Measurements from ENCODE around the gene SLC35F6.
"Not testable (repeated sequence)": the region's sequence is repeated elsewhere in the genome, so short reads cannot be mapped to it uniquely, and the experiment has no call there.

The SLC35F6 gene

GRCh38 chr2:26731714-26732113, 32.4 kb upstream of the SLC35F6 start:
- DNase-seq, result no peak

DNA sequence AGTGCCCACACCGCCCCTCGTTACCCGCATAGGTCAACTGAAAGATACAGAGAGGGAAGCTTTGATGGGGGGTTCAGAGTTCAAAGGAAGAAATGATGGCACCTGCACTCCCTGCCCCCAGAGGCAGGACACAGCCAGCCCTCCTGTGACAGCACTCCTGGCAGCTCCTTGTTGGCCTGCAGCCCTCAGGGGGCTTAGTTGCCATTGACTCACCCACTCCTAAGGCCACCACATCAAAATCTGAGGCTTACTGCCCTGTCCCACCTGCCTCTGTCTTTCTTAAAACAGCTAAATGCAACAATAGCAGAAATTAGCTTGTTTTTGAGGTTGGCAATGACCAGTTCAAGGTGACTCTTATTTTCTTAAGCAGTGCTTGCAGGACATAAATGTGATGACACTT, 31.6 kb upstream of the SLC35F6 start:
- DNase-seq, result no peak

- no peak for DNase-seq
Observed at GRCh38 chr2:26733413-26733812, 30.7 kb upstream of the SLC35F6 start.

- no peak for DNase-seq
Observed at GRCh38 chr2:26735097-26735496, 29.0 kb upstream of the SLC35F6 start.

- no peak for DNase-seq
Observed at GRCh38 chr2:26735883-26736588, 28.0 kb upstream of the SLC35F6 start.

DNA sequence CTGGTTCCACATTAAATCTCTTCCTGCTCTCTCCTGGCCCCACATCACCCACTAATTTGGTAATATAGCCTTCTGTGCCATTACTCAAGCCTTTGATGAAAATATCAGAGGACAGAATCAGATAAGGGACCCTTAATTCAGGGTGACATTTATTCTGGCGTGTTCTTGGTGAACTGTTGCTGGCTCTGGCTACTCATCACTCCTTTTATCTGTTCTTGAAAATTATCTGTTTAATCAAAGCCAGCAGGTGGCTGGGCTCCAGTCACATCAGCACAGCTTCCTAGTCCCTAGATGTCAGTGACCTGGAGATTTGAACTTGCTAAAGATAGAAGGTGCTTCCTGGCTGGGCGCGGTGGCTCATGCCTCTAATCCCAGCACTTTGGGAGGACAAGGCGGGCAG, 26.9 kb upstream of the SLC35F6 start:
- no peak for DNase-seq

GRCh38 chr2:26738481-26738880, 25.6 kb upstream of the SLC35F6 start:
- no peak for DNase-seq

GRCh38 chr2:26739514-26739913, 24.6 kb upstream of the SLC35F6 start:
- DNase-seq, result no peak

DNA sequence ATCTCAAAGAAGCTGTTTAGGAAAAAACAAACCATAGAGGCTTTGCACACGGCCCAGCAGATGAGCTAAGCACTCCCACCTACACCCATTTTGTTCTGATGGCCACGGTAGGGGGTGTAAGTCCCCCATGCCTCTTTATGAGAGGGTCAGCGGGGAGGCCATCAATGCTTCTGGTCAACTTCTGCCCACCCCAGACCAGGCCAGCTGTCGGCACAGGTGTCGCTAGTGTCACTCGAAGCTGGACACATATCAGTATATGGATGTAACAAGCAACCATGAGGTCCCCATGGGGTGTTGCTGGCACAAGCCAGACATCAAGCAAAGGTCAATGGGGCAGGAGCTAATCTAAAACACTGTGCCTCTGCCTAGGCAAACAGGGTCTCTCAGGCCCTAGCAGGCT, 23.7 kb upstream of the SLC35F6 start:
- no peak for DNase-seq

DNA sequence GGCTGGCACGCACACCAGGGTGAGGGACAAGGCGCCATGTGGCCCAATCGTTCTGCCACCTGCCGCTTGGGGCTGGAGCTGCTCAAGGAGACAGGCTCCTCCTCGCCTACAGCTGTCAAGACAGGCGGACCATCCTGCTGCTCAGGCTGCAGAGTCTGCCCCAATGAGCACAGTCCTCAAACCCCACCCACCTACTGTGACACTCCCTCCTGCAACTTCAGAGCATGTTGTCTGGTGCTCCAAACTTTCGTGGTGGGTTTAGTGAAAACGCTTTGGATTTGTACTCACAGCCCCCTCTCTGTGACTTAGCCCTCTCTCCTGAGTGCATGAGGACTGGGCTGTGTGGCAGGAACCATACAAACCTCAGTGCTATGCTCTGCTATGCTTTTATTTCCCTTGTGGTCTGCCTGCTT, 23.2 kb upstream of the SLC35F6 start:
- DNase-seq, result peak; percentile 73

DNA sequence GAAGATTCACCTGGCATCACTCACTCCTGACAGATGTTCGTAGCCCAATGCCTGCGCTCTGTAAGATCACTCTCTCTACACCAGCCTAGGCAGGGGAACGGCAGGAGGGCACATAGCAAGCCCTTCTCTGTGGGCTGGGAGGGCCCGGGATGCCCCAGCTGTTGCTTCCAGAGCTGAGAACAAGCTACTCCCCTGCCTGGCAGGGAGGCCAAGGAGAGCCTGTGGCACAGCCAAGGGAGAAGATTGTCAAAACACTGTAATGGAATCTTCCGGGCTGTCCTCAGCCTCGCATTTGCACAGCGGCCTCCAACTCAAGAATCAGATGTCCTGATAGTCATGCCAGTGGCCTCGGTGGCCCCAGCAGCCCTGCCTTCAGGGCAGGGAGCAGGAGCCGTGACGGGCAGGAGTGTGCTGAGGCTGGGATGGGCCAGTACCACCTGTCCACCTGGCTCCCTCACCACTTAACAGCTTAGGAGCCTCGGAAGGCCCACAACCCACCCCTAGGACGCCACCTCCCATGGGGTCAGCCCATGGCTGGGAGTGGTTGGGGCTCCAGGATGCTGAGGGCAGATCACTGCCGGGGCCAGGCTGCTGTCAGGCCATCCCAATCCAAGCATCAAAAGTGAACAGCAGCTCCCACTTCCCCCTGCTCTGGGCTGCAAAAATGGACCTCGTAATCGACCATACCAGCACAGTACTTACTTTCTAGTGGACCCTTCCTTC, 21.9 kb upstream of the SLC35F6 start:
- DNase-seq, result no peak

GRCh38 chr2:26743852-26744251, 20.2 kb upstream of the SLC35F6 start:
- no peak for DNase-seq

DNA sequence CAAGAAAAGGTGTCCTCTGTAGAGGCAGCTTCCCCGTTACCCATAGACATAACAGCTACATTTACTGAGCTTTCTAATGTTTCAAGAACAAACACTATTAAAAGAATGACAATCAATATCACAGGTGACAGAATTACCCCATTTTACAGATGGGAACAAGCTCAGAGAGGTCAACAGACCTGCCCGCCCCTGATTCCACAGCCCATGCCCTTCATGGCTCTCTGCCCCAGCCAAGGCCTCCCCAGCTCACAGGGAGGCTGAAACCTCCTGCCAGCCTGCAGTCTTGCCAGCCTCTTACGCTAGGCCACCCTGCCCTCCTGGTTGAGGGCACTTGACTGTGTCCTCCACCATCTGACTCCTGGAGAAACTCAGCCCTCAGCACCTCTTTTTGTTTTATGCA, 19.1 kb upstream of the SLC35F6 start:
- no peak for DNase-seq

DNA sequence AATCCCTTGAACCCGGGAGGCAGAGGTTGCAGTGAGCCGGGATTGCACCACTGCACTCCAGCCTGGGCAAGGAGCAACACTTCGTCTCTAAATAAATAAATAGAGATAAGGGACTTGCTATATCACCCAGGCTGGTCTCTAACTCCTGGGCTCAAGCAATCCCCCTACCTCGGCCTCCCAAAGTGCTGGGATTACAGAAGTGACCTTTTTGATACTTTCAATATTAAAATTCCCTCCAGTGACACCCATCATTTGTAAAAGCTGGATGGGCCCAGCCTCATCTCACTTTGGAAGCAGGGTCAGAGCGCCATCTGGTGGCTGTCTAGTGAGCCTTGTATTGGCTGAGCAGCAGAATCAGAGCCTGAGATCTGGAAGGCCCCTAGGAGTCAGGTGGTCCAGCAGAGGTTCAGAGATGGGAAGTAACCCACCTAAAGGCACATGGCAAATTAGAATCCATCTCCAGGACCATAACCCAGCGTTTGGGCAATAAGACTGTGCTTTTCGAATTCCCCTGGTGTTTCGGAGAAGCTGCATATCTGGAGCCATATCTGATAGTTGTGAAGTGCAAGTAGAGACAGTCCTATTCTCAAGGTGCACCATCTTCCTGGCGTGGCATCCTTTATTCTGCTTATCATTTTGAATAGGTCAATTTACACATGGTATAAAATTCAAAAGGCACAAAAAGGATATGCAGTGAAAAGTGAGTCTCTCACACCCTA, 18.3 kb upstream of the SLC35F6 start:
- DNase-seq, result peak; percentile 82

- no peak for DNase-seq
Observed at GRCh38 chr2:26746934-26747333, 17.1 kb upstream of the SLC35F6 start.

DNA sequence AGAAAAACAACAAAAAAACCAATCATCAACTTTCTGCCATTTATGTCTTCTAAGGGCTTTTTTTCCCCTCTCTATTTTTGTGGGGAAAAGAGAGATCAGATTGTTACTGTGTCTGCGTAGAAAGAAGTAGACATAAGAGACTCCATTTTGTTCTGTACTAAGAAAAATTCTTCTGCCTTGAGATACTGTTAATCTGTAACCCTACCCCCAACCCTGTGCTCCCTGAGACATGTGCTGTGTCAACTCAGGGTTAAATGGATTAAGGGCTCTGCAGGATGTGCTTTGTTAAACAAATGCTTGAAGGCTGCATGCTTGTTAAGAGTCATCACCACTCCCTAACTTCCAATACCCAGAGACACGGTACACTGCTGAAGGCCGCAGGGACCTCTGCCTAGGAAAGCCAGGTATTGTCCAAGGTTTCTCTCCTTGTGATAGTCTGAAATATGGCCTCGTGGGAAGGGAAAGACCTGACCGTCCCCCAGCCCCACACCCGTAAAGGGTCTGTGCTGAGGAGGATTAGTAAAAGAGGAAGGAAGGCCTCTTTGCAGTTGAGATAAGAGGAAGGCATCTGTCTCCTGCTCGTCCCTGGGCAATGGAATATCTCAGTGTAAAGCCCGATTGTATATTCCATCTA, 14.2 kb upstream of the SLC35F6 start:
- DNase-seq, result not testable (repeated sequence)

- DNase-seq, result not testable (repeated sequence)
Observed at GRCh38 chr2:26750467-26750866, 13.6 kb upstream of the SLC35F6 start.

DNA sequence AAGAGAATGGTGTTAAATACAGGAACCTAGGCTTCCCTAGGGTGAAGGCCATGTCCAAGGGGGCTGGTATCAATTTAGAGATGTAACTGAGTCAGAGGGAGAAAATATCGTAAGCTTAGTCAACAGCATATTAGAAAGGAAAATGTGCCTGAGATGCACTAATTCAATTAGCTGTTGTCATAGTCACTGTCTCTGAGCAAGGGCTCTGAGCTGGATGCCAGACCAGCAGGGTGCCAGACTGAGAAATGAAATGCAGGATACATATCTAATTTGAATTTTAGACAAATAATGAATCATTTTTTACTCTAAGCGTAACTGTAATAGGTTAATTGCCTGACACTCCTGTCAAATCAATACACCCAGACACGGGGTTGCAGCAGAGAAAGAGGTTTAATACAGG, 11.4 kb upstream of the SLC35F6 start:
- DNase-seq, result no peak

DNA sequence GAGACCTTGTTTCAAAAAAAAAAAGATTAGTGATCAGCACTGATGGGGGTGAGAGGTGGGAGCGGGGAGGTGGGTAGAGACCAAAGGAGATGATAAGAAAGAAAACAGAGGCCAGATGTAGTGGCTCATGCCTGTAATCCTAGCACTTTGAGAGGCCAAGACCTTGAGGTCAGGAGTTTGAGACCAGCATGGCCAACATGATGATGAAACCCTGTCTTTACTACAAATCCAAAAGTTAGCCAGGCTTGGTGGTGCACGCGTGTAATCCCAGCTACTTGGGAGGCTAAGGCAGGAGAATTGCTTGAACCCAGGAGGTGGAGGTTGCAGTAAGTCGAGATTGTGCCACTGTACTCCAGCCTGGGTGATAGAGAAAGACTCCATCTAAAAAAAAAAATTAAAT, 9.5 kb upstream of the SLC35F6 start:
- DNase-seq, result no peak

DNA sequence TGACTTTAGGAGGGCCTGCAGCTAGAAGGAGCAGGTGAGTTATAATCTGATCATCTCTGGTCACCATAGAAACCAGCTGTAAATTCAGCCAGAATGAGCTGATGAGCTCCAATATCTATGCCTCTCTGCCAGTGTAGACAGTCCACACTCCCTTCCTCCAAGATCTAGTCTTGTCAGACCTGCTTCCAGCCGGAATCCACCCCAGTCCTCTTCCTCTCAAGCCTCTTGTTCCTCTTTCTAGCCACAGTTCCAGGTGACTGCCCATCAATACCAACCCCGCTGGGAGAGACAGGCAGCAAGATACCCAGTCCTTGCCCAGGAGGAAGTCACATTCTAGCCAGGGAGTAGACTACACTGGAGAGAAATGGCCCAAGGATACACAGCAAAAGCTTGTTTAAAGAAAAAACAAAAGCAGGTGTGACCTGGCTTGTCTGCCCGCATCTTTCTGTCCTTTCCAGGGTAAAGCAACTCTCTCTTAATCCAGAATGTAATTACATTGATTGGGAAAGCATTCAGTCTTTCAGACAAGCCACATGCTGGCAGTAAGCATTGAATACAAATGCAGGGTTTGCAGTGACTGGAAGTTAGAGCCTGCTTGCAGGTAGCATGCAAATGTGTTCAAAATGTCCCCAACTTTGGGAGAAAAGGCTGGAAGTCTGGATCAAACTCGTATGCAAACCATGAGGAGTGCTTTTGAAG, 9.0 kb upstream of the SLC35F6 start:
- DNase-seq, result no peak

GRCh38 chr2:26756337-26756736, 7.7 kb upstream of the SLC35F6 start:
- DNase-seq, result no peak

GRCh38 chr2:26757873-26758789, 6.0 kb upstream of the SLC35F6 start:
- peak; percentile 53 for DNase-seq

Measured in hematopoietic multipotent progenitor cell treated with erythropoietin and hydrocortisone succinate and interleukin-3 and kit ligand, for 8 days (in vitro differentiated cells).